DOHH2 (cell line): ENCODE measurements around the gene KBTBD3.

Experiments used
- H3F3A ChIP-seq: fragments of 200-600 bp; sonication (generic), shearing (Covaris generic); 2 replicates; pipeline ENCODE4 v1.6.0; 2016; ENCODE audit warnings: antibody characterized with exemption, mild to moderate bottlenecking; ENCODE audit not compliant: control insufficient read depth, insufficient read depth
- H3K27ac ChIP-seq: fragments of 200-600 bp; sonication (generic); 2 replicates; pipeline ENCODE4 v1.5.1; 2014; ENCODE audit warnings: low read depth, mild to moderate bottlenecking, low read length, moderate library complexity
- H3K27me3 ChIP-seq: fragments of 200-600 bp; sonication (generic); 2 replicates; pipeline ENCODE4 v1.6.1; 2014; ENCODE audit warnings: mild to moderate bottlenecking, low read length, mixed read lengths; ENCODE audit not compliant: control insufficient read depth
- H3K36me3 ChIP-seq: fragments of 200-600 bp; sonication (generic); 2 replicates; pipeline ENCODE4 v1.6.1; 2014; ENCODE audit warnings: mild to moderate bottlenecking, low read length, moderate library complexity, mixed read lengths; ENCODE audit not compliant: control insufficient read depth
- H3K4me1 ChIP-seq: fragments of 200-600 bp; sonication (generic); 2 replicates; pipeline ENCODE4 v1.6.1; 2014; ENCODE audit warnings: mild to moderate bottlenecking, low read length, mixed read lengths; ENCODE audit not compliant: control insufficient read depth
- H3K4me2 ChIP-seq: fragments of 200-600 bp; sonication (generic); 2 replicates; pipeline ENCODE4 v1.6.0; 2014; ENCODE audit warnings: mild to moderate bottlenecking, low read length, moderate library complexity
- H3K4me3 ChIP-seq: fragments of 200-600 bp; sonication (generic); 2 replicates; pipeline ENCODE4 v1.5.1; 2014; ENCODE audit warnings: mild to moderate bottlenecking, low read length, mixed read lengths
- H3K79me2 ChIP-seq: fragments of 200-600 bp; sonication (generic); 2 replicates; pipeline ENCODE4 v1.6.1; 2014; ENCODE audit warnings: mild to moderate bottlenecking, low read length, mixed read lengths; ENCODE audit not compliant: control insufficient read depth
- H3K9me2 ChIP-seq: fragments of 200-600 bp; sonication (generic); replicated peaks from 2 replicates; pipeline ENCODE4 v1.6.1; 2014; ENCODE audit warnings: mild to moderate bottlenecking, low read length, mixed read lengths; ENCODE audit not compliant: control insufficient read depth
- H3K9me3 ChIP-seq: fragments of 200-600 bp; sonication (generic); 2 replicates; pipeline ENCODE4 v1.6.1; 2014; ENCODE audit warnings: antibody characterized with exemption, low read length, mixed read lengths; ENCODE audit not compliant: control insufficient read depth, insufficient read depth
- H4K20me1 ChIP-seq: fragments of 200-600 bp; sonication (generic); 2 replicates; pipeline ENCODE4 v1.6.0; 2014; ENCODE audit warnings: low read depth, mild to moderate bottlenecking, antibody characterized with exemption, low read length, moderate library complexity; ENCODE audit not compliant: control insufficient read depth, insufficient read depth
- CTCF ChIP-seq: fragments of 200-600 bp; sonication (generic); IDR thresholded peaks from one replicate; pipeline ENCODE4 v1.5.1; 2014; ENCODE audit warnings: antibody characterized with exemption, mild to moderate bottlenecking, low read depth, low read length; ENCODE audit not compliant: poor library complexity, severe bottlenecking
- EZH2phosphoT487 ChIP-seq: fragments of 200-600 bp; sonication (generic); IDR thresholded peaks from 2 replicates; pipeline ENCODE4 v1.6.1; 2017; ENCODE audit warnings: borderline replicate concordance, mild to moderate bottlenecking, antibody characterized with exemption, low read length, moderate library complexity, mixed read lengths

KBTBD3 gene

GRCh38 chr11:106021967-106022794 lies 55.0 kb downstream of the KBTBD3 start, which contains the start of gene MSANTD4:
TSS of gene MSANTD4 (minus strand) at chr11:106022240. CDS start at chr11:106010917, 11,323 bp downstream.
- peak within 1 kb of the TSS; percentile 95 for H3K4me2 ChIP-seq
- TF ChIP-seq EZH2phosphoT487: no peak
- no peak for TF ChIP-seq CTCF
- H3K27me3 ChIP-seq: no peaks in the 10 kb centered on the region
- 0 out of 2 replicates have a peak, but pooled peaks cover 5% of the 10 kb centered on the region for H3F3A ChIP-seq
- peak within 1 kb of the TSS; percentile 49 for H3K27ac ChIP-seq
- H3K4me3 ChIP-seq: peak within 1 kb of the TSS; percentile 94
- no peaks in the 10 kb centered on the region for H3K9me3 ChIP-seq
- H3K9me2 ChIP-seq: no peaks in the 10 kb centered on the region
- H3K4me1 ChIP-seq: peaks cover 35% of the 10 kb centered on the region
- H3K79me2 ChIP-seq: peaks cover 47% of the 10 kb centered on the region
- peaks cover 40% of the 10 kb centered on the region for H3K36me3 ChIP-seq
- no peaks in the 10 kb centered on the region for H4K20me1 ChIP-seq

- Histone ChIP-seq H4K20me1 (no peaks in the 10 kb centered on the region), H3K9me2 (no peaks in the 10 kb centered on the region), H3K36me3 (peaks cover 46% of the 10 kb centered on the region), H3K4me2 (peak overlapping the region; percentile 95), H3K4me1 (peaks cover 44% of the 10 kb centered on the region), H3K4me3 (peak overlapping the region; percentile 94), H3F3A (0 out of 2 replicates have a peak, but pooled peaks cover 5% of the 10 kb centered on the region), H3K27me3 (no peaks in the 10 kb centered on the region), H3K27ac (peak overlapping the region; percentile 49), H3K9me3 (no peaks in the 10 kb centered on the region), H3K79me2 (peaks cover 55% of the 10 kb centered on the region)
- no peak for TF ChIP-seq EZH2phosphoT487
- no peak for TF ChIP-seq CTCF
Measured at GRCh38 chr11:106021181-106021966, 55.8 kb downstream of the KBTBD3 start.

GRCh38 chr11:106017093-106017492 lies 60.1 kb downstream of the KBTBD3 start:
- H3F3A ChIP-seq: no peaks in the 10 kb centered on the region
- no peaks in the 10 kb centered on the region for H3K27me3 ChIP-seq
- peaks cover 84% of the 10 kb centered on the region for H3K36me3 ChIP-seq
- no peak overlapping the region for H3K27ac ChIP-seq
- no peak overlapping the region for H3K4me3 ChIP-seq
- no peak for TF ChIP-seq CTCF
- TF ChIP-seq EZH2phosphoT487: no peak
- H4K20me1 ChIP-seq: no peaks in the 10 kb centered on the region
- H3K4me1 ChIP-seq: peaks cover 47% of the 10 kb centered on the region
- no peaks in the 10 kb centered on the region for H3K9me2 ChIP-seq
- H3K9me3 ChIP-seq: no peaks in the 10 kb centered on the region
- peaks cover 96% of the 10 kb centered on the region for H3K79me2 ChIP-seq
- H3K4me2 ChIP-seq: no peak overlapping the region
